ENCODE measurements around the gene C1orf21.

DNA sequence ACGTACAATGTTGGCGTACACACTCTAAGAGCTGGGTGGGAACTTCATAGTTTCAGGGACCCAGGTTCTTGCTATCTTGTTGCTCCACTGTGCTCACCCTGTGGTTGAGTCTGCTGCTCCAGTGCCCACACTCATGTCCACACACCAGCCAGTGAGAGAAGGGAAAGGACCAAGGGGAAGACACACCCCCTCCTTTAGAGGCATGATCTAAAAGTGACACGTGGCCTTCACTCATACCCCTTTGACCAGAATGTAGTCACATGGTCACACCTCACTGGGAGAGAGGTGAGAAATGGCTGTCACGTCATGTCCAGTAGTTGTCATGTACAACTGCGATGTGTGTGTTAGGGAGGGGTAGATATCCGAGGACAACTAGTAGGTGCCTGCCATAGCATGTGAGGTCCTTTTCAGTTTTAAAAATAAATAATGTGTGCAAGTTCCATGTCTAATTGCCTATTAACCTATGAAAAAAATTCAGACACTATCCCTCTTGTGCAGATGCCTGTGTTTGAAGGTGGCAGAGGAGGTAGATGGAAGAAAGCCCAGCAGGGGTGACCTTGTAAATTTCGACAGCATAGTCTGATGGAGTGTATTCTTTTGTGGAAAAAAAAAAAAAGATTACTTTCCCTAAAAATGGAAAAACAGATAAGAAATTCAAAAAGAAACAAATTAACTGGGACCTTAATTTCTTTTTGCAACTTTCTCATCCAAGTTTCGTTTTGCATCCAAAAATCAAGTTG is 149.6 kb downstream of the C1orf21 start:
- no peak for TF ChIP-seq ZFP30 (CRISPR knock-in tag; IDR thresholded peaks at IDR 0.05)
- TF ChIP-seq BACH2 (CRISPR knock-in tag; IDR thresholded peaks at IDR 0.05; ENCODE audit: borderline replicate concordance): no peak
- TF ChIP-seq ZFP3 (CRISPR knock-in tag; IDR thresholded peaks at IDR 0.05): no peak
- no peak for TF ChIP-seq ZNF565 (CRISPR knock-in tag; conservative IDR thresholded peaks at IDR 0.05; ENCODE audit: low read depth)
- no peak for TF ChIP-seq PPARA (CRISPR knock-in tag; IDR thresholded peaks at IDR 0.05; ENCODE audit: borderline replicate concordance)
- TF ChIP-seq, protein P1, sequence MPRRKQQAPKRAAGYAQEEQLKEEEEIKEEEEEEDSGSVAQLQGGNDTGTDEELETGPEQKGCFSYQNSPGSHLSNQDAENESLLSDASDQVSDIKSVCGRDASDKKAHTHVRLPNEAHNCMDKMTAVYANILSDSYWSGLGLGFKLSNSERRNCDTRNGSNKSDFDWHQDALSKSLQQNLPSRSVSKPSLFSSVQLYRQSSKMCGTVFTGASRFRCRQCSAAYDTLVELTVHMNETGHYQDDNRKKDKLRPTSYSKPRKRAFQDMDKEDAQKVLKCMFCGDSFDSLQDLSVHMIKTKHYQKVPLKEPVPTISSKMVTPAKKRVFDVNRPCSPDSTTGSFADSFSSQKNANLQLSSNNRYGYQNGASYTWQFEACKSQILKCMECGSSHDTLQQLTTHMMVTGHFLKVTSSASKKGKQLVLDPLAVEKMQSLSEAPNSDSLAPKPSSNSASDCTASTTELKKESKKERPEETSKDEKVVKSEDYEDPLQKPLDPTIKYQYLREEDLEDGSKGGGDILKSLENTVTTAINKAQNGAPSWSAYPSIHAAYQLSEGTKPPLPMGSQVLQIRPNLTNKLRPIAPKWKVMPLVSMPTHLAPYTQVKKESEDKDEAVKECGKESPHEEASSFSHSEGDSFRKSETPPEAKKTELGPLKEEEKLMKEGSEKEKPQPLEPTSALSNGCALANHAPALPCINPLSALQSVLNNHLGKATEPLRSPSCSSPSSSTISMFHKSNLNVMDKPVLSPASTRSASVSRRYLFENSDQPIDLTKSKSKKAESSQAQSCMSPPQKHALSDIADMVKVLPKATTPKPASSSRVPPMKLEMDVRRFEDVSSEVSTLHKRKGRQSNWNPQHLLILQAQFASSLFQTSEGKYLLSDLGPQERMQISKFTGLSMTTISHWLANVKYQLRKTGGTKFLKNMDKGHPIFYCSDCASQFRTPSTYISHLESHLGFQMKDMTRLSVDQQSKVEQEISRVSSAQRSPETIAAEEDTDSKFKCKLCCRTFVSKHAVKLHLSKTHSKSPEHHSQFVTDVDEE (CRISPR knock-in tag; IDR thresholded peaks at IDR 0.05): no peak
- TF ChIP-seq RARB (CRISPR knock-in tag; IDR thresholded peaks at IDR 0.05): no peak
- no peak for TF ChIP-seq ESRRG (CRISPR knock-in tag; IDR thresholded peaks at IDR 0.05)
- TF ChIP-seq, protein P2, sequence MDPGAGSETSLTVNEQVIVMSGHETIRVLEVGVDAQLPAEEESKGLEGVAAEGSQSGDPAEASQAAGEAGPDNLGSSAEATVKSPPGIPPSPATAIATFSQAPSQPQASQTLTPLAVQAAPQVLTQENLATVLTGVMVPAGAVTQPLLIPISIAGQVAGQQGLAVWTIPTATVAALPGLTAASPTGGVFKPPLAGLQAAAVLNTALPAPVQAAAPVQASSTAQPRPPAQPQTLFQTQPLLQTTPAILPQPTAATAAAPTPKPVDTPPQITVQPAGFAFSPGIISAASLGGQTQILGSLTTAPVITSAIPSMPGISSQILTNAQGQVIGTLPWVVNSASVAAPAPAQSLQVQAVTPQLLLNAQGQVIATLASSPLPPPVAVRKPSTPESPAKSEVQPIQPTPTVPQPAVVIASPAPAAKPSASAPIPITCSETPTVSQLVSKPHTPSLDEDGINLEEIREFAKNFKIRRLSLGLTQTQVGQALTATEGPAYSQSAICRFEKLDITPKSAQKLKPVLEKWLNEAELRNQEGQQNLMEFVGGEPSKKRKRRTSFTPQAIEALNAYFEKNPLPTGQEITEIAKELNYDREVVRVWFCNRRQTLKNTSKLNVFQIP (CRISPR knock-in tag; IDR thresholded peaks at IDR 0.05; ENCODE audit: borderline replicate concordance, low read depth): no peak
